Lower leg skin (tissue), 3 donors: ENCODE data around the gene HNMT.

Experiments used
- CTCF ChIP-seq, 3 donors: fragments of 450-650 bp; IDR thresholded peaks; one replicate each; pipeline ENCODE4 v1.5.1; 2016; ENCODE audit warnings: antibody characterized with exemption in 3 of 3, mild to moderate bottlenecking in 3 of 3, moderate library complexity in 2 of 3
- POLR2A ChIP-seq, 2 donors: fragments of 450-650 bp; IDR thresholded peaks; one replicate each; pipeline ENCODE4 v1.6.1; 2016 to 2017; ENCODE audit warnings: antibody characterized with exemption in 2 of 2, mild to moderate bottlenecking in 1 of 2, moderate library complexity in 1 of 2

GRCh38 chr2:137928547-137929518 is 35.4 kb upstream of the HNMT start:
- TF ChIP-seq CTCF (IDR thresholded peaks at IDR 0.05) (no peak), POLR2A (IDR thresholded peaks at IDR 0.05) (no peak)
